K562 (cell line): Measurements from ENCODE around the gene UBN2. TPM values are rescaled to one million over a fixed set of nuclear protein-coding genes. Genes with fewer than 3 reads are reported as not detected.

Source experiments
- BCOR ChIP-seq: fragments of 450-650 bp; IDR thresholded peaks from 2 replicates; pipeline ENCODE4 v1.6.1; 2016
- BMI1 ChIP-seq: fragments of 150-350 bp; IDR thresholded peaks from 2 replicates; pipeline ENCODE4 v1.6.1; 2014; ENCODE audit warnings: low read length
- CBFA2T3 ChIP-seq: fragments of 450-650 bp; IDR thresholded peaks from 2 replicates; pipeline ENCODE4 v1.6.1; 2017
- CSDE1 ChIP-seq, 2 experiments: fragments of 450-650 bp; IDR thresholded peaks; 2 replicates each; pipeline ENCODE4 v1.6.1; 2016; ENCODE audit warnings: mild to moderate bottlenecking in 1 of 2
- DPF2 ChIP-seq: fragments of 450-650 bp; IDR thresholded peaks from 2 replicates; pipeline ENCODE4 v1.6.1; 2016
- JUND ChIP-seq, 2 experiments: IDR thresholded peaks; 2 replicates in 1 of 2; 3 replicates in 1 of 2; pipeline ENCODE4 v1.6.1; 2011; ENCODE audit warnings: borderline replicate concordance in 2 of 2, low read depth in 2 of 2, low read length in 2 of 2, improper control_type of control experiment in 1 of 2, missing biosample characterization in 1 of 2, missing genetic modification characterization in 1 of 2, missing genetic modification reagents in 1 of 2
- KDM5B ChIP-seq: fragments of 200-600 bp; sonication (generic); IDR thresholded peaks from 2 replicates; pipeline ENCODE4 v1.6.1; 2012; ENCODE audit warnings: low read depth, mild to moderate bottlenecking, moderate library complexity, low read length, control low read depth, inconsistent platforms; ENCODE audit not compliant: insufficient replicate concordance
- NFE2L1 ChIP-seq: fragments of 450-650 bp; IDR thresholded peaks from 2 replicates; pipeline ENCODE4 v1.6.1; 2016; ENCODE audit warnings: missing genetic modification characterization, low read depth, mild to moderate bottlenecking, missing compliant biosample characterization, moderate library complexity, borderline replicate concordance
- NKRF ChIP-seq: fragments of 450-650 bp; IDR thresholded peaks from 2 replicates; pipeline ENCODE4 v1.6.1; 2016; ENCODE audit warnings: borderline replicate concordance
- TARDBP ChIP-seq: fragments of 450-650 bp; IDR thresholded peaks from 2 replicates; pipeline ENCODE4 v1.6.1; 2016
- TBP ChIP-seq: optimal IDR thresholded peaks from 2 replicates; pipeline ENCODE3; 2011; ENCODE audit warnings: low read depth, low read length, improper control_type of control experiment
- THAP12 ChIP-seq: fragments of 250-450 bp; sonication (Bioruptor Pico); IDR thresholded peaks from 2 replicates; pipeline ENCODE4 v1.9.0; 2021; ENCODE audit warnings: mild to moderate bottlenecking, inconsistent platforms
- THRA ChIP-seq: fragments of 450-650 bp; IDR thresholded peaks from 2 replicates; pipeline ENCODE4 v1.6.1; 2017; ENCODE audit warnings: mild to moderate bottlenecking, moderate library complexity
- ZBTB12 ChIP-seq: fragments of 250-450 bp; sonication (Bioruptor Pico); IDR thresholded peaks from 2 replicates; pipeline ENCODE4 v1.4.0; 2020
- ZNF507 ChIP-seq: conservative IDR thresholded peaks from 2 replicates; pipeline ENCODE4 v1.6.1; 2017; ENCODE audit warnings: missing genetic modification characterization, missing compliant biosample characterization
- ZNF511 ChIP-seq: sonication (generic); formaldehyde crosslinking; IDR thresholded peaks from 2 replicates; pipeline ENCODE4 v1.8.0; 2022; ENCODE audit warnings: mild to moderate bottlenecking, missing genetic modification reagents
- polyA plus RNA-seq, 8 experiments: library from polyadenylated mRNA; depleted of rRNA in 4 of 8; stranded (reverse) in 5 of 8; unstranded in 3 of 8; fragments of >200 nt; fragmentation: Nextera tagmentation in 2 of 8; fragmentation: Illumina TruSeq in 1 of 8; extraction: Ambion mirVana in 2 of 8; extraction: Trizol in 1 of 8; gene quantifications; 2 replicates each; pipeline versions ENCODE4 v1.2.1 to v1.2.3, GENCODE V29; 2011 to 2014; ENCODE audit warnings: inconsistent platforms in 1 of 8, missing spikeins in 1 of 8
- total RNA-seq, 7 experiments: library from RNA; depleted of rRNA in 6 of 7; stranded (reverse); fragments of >200 nt in 6 of 7; fragmentation: Illumina TruSeq in 2 of 7; extraction: Trizol in 2 of 7; gene quantifications; 2 replicates each; pipeline versions ENCODE4 v1.2.1 to v1.2.3, GENCODE V29; 2011 to 2021; ENCODE audit warnings: low replicate concordance in 1 of 7

The UBN2 gene
- total and polyA plus RNA-seq, 9 of the 15 experiments (the other 6 are each of a cell fraction or from before 2014, with no cell fraction given), result 1.2 to 19.5 (median 9.9) TPM

GRCh38 chr7:139224219-139224618 is 6.8 kb upstream of the UBN2 start (continued):
- TF ChIP-seq THRA, result no peak
- no peak for TF ChIP-seq BMI1
- TF ChIP-seq ZNF511 (CRISPR knock-in tag), result no peak
- no peak for TF ChIP-seq BCOR
- 0 out of 2 replicates have a peak, but pooled peaks have one; percentile 9 for TF ChIP-seq JUND (IDR thresholded peaks at IDR 0.05; ENCODE audit: borderline replicate concordance, low read depth, low read length)
- TF ChIP-seq JUND (tag; IDR thresholded peaks at IDR 0.05; ENCODE audit: borderline replicate concordance, low read depth, low read length), result no peak; the same call in 2 of the 3 replicates
- no peak for TF ChIP-seq TBP
- TF ChIP-seq NFE2L1 (tag), result no peak
- TF ChIP-seq ZBTB12 (CRISPR knock-in tag), result no peak
- TF ChIP-seq NKRF, result no peak
- no peak for TF ChIP-seq CSDE1 (IDR thresholded peaks at IDR 0.05)
- no peak for TF ChIP-seq THAP12
- peak; percentile 65 for TF ChIP-seq CBFA2T3
- no peak for TF ChIP-seq TARDBP
- TF ChIP-seq ZNF507 (tag), result no peak
- TF ChIP-seq DPF2, result 0 out of 2 replicates have a peak, but pooled peaks have one; percentile 24
- no peak for TF ChIP-seq KDM5B
